Fibroblast of skin of right biceps (primary cell): ENCODE measurements around the gene YTHDF1.
"Not testable (repeated sequence)": the region's sequence is repeated elsewhere in the genome, so short reads cannot be mapped to it uniquely, and the experiment has no call there.

Experiments used
- DNase-seq: peaks from one replicate; pipeline ENCODE4 v3.0.0-alpha.2; 2013

Gene YTHDF1

DNA sequence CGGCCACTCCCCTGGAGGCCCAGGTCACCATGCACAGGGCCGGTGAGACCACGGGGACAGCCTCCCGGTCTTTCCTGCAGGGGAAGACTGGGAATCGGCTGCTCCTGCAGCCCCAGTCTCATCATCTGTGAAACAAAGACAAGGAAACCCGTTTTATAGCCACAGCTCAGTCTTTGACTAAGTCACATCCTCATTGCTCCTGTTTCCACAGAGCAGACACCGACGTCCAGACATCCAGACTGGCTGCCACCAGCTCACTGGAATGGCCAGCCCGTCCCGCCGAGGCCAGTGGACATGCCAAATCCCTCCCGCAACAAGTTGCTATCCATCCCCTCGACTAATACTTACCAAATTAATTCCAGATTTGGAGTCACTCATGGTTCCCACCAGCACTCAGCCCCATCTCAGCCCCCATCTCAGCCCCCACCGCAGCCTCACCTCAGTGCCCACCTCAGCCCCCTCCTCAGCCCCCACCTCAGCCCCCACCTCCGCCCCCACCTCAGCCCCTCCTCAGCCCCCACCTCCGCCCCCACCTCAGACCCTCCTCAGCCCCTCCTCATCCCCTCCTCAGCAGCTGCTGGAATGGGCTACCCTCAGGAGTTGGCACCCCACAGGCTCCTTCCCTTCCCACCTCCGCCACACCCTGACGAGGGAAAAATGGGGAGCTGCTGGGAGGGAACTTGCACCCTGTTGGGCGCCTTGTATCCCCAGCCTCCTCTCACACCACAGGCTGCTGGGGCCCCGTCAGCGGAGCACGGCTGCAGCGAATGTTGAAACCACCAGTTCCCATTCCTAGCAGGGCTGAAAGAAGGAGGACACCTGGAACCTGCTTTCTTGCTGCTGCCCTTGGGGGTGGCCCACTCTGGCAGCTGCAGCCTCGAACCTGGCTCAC, 48.7 kb downstream of the YTHDF1 start:
- DNase-seq = no peak

DNA sequence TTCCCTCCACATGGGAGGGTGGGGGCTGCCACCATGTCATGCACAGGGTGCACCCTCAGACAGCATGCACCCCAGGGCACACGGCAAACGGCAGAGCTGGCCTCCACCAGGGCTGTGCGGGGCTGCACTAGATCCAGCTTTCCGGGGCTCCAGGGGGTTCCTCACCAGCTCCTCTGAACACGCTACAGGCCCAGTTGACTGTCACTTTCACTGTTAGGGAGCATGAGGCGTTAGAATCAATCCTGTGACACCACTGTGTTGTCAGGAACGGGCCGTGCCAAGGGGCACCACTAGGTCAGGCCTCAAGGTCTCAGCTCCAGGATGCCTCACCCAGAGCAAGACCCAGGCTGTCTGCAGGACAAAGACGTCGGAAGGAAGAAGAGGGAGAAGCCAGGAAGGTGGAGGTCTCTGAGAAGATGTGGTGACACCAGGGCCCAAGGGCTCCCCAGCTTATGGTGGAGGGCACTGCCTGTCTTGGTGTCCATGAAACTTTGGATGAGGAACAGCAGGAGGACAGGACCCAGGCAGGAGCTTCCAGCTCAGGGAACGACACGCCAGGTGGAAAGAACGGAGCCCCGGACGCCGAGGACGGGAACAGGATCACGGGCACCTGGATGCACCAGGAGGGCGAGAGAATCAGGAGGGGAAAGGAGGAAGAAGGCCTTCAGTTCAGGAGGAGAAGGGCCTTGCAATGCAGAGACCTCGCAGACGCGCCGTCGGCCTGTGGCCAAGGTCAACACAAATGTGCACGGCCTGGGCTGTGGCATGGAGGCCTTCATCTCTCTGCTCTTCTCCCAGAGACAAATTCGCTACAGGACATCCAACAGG, 49.5 kb downstream of the YTHDF1 start:
- no peak for DNase-seq

- DNase-seq = no peak
Observed at GRCh38 chr20:63165356-63166192, 50.4 kb downstream of the YTHDF1 start.

GRCh38 chr20:63164484-63165355, 51.2 kb downstream of the YTHDF1 start:
- DNase-seq = no peak

- no peak for DNase-seq
Observed at GRCh38 chr20:63163596-63164483, 52.1 kb downstream of the YTHDF1 start.

DNA sequence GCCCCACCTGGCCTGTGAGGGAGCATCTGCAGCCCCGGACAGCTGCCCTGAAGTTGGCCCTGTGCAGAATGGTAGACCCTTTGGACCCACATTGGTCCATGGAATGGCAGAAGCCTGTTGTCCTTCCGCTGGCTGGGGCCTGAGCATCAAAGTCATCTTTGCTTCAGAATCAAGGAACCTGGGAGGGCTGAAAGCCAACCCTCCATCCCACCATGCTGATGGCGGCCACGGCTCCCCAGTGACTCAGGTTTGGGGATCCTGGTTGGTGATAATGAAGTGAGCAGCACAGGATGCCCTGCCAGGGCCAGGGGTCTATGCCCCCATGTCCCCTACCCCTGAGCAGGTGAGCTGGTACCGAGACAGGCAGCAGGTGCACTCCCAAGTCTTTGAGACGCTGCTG, 52.8 kb downstream of the YTHDF1 start:
- DNase-seq = no peak

DNA sequence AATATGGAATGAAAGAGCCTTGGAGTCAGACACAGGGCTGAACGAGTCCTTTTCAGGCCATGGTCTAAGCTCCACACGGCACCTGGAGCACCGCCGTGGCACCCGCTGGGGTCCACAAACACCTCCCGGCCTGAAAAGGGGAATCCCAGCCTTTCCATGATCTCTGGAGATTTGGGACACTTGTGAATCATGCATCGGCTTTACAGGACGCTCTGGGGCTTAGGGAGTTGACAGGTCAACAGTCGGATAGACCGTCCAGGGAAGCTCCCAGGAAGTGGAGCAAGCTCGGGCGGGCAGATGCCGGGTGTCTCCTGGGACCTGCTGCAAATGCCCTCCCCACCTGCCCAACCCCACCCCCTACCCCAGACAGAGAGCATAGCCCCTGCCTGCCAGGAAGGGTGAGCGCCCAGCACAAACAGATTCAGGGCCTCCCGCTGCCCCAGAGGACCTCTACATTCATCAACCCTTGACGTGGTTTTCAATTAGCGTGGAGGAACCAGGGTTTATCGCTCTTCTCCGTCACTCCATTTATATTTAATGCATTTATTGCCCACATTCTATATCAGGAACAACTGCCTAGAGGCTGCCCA, 53.6 kb downstream of the YTHDF1 start:
- DNase-seq = no peak

GRCh38 chr20:63161176-63161651, 54.7 kb downstream of the YTHDF1 start:
- no peak for DNase-seq

- no peak for DNase-seq
Observed at GRCh38 chr20:63160641-63161175, 55.2 kb downstream of the YTHDF1 start.

DNA sequence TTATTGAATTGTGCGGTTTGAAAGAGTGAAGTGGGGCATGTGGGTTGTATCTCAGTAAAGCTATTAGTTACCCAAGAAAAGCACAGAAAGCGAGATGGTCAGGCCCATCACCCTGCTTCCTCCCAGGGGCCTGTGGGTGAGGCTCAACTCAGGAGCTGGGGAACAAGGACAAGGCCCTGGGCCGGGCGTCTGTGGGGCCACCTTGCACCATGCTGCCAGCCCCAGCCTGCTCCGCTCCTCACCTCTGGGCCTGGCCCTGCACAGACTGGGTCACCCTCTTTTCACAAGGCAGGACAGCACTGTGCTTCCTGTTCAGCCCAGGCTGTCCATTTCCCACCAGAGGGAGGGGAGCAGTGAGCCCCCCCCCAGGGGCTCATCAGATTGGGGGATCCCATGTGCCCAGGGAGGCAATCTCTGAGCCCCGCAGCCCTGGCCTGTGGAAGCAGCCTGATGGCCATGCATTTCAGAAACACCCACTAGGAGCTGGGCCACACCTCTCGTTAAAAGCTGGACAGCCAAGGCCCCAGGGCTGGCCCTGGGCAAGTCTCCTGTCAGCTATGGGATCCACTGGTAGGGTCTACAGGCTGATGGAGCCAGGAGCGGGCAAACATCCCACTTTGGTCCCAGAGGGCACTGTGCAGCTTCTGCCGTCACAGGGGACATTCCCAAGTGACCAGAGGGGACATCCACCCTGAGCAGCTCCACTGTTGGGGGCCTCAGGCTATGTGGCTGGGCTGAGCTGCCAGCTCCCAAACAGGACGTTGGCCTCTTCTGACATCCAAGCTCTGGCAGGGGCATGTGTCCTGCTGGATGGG, 55.9 kb downstream of the YTHDF1 start:
- no peak for DNase-seq

- not testable (repeated sequence) for DNase-seq
Observed at GRCh38 chr20:63159251-63159650, 56.7 kb downstream of the YTHDF1 start.

DNA sequence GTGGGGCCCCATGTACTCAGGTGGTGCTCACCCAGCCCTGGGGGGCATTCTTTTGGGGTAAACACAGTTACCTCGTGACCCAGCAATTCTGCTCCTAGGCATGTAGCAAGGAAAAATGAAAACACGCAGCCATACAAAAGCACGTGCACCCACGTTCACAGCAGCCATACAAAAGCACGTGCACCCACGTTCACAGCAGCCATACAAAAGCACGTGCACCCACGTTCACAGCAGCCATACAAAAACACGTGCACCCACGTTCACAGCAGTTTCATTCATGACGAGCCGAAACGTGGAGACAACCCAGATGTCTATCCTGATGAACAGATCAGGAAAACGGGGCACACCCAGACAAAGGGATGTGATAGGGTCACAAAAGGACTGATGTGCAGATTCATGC, 57.1 kb downstream of the YTHDF1 start:
- DNase-seq = no peak

- no peak for DNase-seq
Observed at GRCh38 chr20:63158352-63158751, 57.6 kb downstream of the YTHDF1 start.

- DNase-seq = not testable (repeated sequence)
Observed at GRCh38 chr20:63157431-63157830, 58.5 kb downstream of the YTHDF1 start.

DNA sequence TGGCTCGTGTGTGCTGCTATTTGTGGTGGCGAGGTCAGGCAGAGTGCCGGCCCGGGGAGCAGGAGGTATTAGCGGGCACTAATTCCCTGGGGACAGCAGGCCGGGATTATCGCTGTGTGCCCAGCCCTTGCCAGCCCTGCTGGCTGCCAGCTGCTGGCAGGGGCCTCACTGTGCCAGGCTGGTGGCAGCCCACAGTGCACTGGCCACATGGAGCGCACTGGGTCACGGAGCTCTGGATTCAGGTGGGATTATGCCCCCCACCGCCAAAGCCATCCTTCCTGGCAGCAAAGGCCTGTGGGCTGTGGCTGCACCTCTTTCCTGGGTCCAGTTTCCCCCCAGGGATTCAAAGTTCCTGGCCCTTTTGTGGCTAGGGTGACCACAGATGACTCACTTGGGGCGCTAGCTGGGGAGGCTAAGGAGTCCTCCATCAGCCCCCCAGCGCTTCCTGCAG, 59.7 kb downstream of the YTHDF1 start:
- DNase-seq = no peak

DNA sequence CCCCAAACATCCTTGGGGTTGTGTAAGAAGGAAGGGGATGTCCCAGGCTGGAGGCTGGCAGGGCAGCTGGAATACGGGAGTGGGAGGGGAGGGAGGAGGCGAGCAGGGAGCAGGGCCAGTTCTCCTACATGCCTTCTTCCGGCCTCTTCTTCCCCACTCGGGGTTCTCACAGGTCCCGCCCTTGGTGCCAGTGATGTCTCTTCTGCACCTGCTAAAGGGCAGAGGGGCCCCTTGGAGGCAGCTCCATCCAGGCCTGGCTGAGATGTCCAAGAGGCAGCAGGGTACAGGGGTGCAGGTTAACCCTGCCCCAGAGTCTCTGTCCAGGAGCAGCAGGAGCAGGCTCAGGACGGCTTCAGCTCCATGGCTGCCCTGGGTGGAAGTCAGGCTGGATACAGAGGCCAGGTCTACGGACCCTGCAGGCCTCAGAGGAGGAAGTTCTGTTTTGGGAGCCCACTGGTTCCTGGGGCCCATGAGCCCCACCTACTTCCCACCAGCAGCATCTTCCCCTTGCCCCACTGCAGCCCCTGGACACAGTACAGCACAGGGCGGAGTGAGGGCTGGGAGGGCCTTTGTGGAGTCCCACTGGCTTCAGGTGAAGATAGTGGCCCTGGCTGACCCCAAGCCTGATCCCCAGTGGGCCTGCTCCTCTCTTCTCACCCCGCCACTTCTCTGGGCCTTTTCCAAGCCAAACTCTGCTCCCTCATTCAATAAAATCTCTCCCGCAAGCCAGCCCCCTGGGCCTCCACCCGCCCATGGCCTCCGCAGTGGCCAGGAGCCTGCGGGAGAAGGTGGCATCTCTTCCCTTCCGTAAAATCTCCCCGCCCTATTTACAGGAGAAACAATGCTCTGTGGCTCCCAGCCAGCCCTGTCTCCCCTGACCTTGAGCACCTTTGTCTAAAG, 60.4 kb downstream of the YTHDF1 start:
- no peak for DNase-seq

DNA sequence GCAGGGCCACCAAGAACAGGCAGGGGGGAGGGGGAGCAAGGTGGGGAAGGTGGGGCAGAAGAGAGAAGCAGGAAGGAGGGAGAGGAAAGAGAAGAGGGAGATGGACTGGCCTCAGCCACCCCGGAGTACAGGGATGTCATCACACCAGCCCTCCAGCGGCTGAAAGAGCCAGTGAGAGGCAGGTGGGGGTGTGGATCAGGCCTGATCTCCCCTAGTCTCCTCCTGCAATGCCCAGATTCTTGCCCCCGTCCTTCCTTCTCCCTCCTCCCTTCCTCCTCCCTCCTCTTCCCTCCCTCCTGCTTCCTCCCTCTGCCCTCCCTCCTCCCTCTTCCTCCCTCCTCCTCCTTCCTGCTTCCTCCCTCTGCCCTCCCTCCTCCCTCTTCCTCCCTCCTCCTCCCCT, 61.5 kb downstream of the YTHDF1 start:
- DNase-seq = no peak
